DND-41 (cell line): ENCODE measurements around the gene MRPS23.

Experiments
- ATAC-seq: fragments of 200-7000 bp; cut with Tn5 transposase; 3 replicates; pipeline ENCODE4 v1.9.1; 2021; ENCODE audit warnings: low read depth; ENCODE audit not compliant: insufficient read depth
- DNase-seq: peaks from one replicate; pipeline ENCODE4 v3.0.0-alpha.2; 2020
- H2AFZ ChIP-seq: 2 replicates; pipeline ENCODE4 v1.6.0; 2012; ENCODE audit warnings: low read depth, low read length
- H3K27ac ChIP-seq: 2 replicates; pipeline ENCODE4 v1.5.1; 2012; ENCODE audit warnings: low read length, inconsistent platforms
- H3K27me3 ChIP-seq: fragments of 200-600 bp; sonication (generic); 2 replicates; pipeline ENCODE4 v1.6.0; 2012; ENCODE audit warnings: low read length, mild to moderate bottlenecking, inconsistent platforms; ENCODE audit not compliant: insufficient read depth, poor library complexity
- H3K36me3 ChIP-seq: 2 replicates; pipeline ENCODE4 v1.5.1; 2012; ENCODE audit warnings: low read length, inconsistent platforms; ENCODE audit not compliant: insufficient read depth
- H3K4me1 ChIP-seq: 2 replicates; pipeline ENCODE4 v1.5.1; 2012; ENCODE audit warnings: mild to moderate bottlenecking, low read length; ENCODE audit not compliant: insufficient read depth
- H3K4me2 ChIP-seq: 2 replicates; pipeline ENCODE4 v1.6.0; 2012; ENCODE audit warnings: mild to moderate bottlenecking, moderate library complexity, low read length, inconsistent platforms; ENCODE audit not compliant: insufficient read depth
- H3K4me3 ChIP-seq, 2 experiments: fragments of 200-600 bp in 1 of 2; shearing (Covaris generic) in 1 of 2; 2 replicates each; pipeline ENCODE4 v1.5.1; 2012 to 2016; ENCODE audit warnings: inconsistent platforms in 2 of 2, low read length in 2 of 2, mild to moderate bottlenecking in 2 of 2, low read depth in 1 of 2, moderate library complexity in 1 of 2
- H3K79me2 ChIP-seq: 2 replicates; pipeline ENCODE4 v1.6.0; 2012; ENCODE audit warnings: low read length, inconsistent platforms; ENCODE audit not compliant: insufficient read depth
- H3K9ac ChIP-seq: 2 replicates; pipeline ENCODE4 v1.6.0; 2012; ENCODE audit warnings: low read depth, mild to moderate bottlenecking, inconsistent platforms, low read length, moderate library complexity
- H3K9me3 ChIP-seq: 2 replicates; pipeline ENCODE4 v1.5.1; 2012; ENCODE audit warnings: low read length, moderate library complexity, mild to moderate bottlenecking, inconsistent platforms; ENCODE audit not compliant: insufficient read depth, severe bottlenecking
- H4K20me1 ChIP-seq: 2 replicates; pipeline ENCODE4 v1.6.0; 2012; ENCODE audit warnings: low read length; ENCODE audit not compliant: insufficient read depth
- EZH2 ChIP-seq: IDR thresholded peaks from 3 replicates; pipeline ENCODE4 v1.6.1; 2012; ENCODE audit warnings: borderline replicate concordance, low read depth, mild to moderate bottlenecking, moderate library complexity, low read length, inconsistent platforms; ENCODE audit not compliant: severe bottlenecking
- TF ChIP-seq, protein P1 (sequence below): IDR thresholded peaks from 2 replicates; pipeline ENCODE4 v1.5.1; 2012; ENCODE audit warnings: borderline replicate concordance, low read length, moderate library complexity, mild to moderate bottlenecking; ENCODE audit not compliant: poor library complexity, severe bottlenecking; ENCODE audit errors: extremely low read depth

Gene MRPS23

DNA sequence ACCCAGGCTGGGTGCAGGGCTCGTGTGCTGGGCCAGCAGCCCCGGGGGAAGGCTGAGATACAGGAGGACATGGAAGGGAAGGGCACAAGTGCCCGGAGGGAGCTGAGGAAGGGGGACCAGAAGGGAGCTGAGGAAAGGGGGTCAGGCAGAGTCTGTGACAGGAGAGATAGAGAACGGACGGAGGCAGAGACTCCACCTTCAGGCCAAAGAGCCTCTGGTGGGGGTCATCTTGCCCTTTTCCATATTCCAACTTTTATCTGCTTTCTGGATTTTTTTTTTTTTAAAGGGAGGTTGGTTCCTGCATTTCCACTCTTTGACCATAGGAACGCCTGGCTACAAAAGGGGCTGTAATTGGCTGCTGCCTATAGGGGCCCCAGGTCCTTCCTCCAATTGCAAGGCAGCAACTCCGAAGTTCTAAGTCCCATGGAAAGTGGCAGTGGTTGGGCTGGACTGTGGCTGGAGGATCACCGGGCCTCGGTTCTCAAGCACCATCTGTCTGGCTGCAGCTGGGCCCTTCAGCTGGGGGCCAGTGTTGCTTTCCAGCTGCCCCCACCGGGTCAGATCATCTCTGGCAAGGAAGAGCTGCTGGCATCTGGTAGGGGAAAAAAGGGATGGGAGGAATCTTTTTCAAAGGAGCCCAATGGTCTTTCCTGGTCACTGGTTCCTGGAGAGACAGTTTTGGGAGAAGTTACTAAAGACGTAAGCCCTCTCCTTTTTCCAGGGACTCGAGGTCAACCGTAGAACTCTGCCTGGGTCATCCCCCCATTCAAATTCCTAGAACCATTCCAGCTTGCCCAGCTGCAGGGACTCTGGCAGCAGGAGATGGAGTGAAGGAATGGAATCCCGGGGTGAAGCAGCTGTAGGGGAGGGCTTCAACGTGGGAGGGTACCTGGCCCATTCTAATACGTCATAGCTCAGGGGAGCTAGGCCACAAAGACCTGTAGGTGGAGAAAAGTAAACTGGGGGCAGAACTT, 13.1 kb upstream of the MRPS23 start:
- Histone ChIP-seq H3K36me3 (no peaks in the 10 kb centered on the region), H3K9ac (no peak overlapping the region), H3K27ac (no peak overlapping the region), H3K4me3 (no peak overlapping the region), H3K9me3 (no peaks in the 10 kb centered on the region), H4K20me1 (no peaks in the 10 kb centered on the region), H3K27me3 (no peaks in the 10 kb centered on the region), H3K79me2 (no peaks in the 10 kb centered on the region), H3K4me2 (no peak overlapping the region), H2AFZ (no peak overlapping the region), H3K4me1 (peaks cover 25% of the 10 kb centered on the region)
- DNase-seq: no peak
- TF ChIP-seq, protein P1, sequence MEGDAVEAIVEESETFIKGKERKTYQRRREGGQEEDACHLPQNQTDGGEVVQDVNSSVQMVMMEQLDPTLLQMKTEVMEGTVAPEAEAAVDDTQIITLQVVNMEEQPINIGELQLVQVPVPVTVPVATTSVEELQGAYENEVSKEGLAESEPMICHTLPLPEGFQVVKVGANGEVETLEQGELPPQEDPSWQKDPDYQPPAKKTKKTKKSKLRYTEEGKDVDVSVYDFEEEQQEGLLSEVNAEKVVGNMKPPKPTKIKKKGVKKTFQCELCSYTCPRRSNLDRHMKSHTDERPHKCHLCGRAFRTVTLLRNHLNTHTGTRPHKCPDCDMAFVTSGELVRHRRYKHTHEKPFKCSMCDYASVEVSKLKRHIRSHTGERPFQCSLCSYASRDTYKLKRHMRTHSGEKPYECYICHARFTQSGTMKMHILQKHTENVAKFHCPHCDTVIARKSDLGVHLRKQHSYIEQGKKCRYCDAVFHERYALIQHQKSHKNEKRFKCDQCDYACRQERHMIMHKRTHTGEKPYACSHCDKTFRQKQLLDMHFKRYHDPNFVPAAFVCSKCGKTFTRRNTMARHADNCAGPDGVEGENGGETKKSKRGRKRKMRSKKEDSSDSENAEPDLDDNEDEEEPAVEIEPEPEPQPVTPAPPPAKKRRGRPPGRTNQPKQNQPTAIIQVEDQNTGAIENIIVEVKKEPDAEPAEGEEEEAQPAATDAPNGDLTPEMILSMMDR: no peak
- TF ChIP-seq EZH2: no peak
- no peak for ATAC-seq

DNA sequence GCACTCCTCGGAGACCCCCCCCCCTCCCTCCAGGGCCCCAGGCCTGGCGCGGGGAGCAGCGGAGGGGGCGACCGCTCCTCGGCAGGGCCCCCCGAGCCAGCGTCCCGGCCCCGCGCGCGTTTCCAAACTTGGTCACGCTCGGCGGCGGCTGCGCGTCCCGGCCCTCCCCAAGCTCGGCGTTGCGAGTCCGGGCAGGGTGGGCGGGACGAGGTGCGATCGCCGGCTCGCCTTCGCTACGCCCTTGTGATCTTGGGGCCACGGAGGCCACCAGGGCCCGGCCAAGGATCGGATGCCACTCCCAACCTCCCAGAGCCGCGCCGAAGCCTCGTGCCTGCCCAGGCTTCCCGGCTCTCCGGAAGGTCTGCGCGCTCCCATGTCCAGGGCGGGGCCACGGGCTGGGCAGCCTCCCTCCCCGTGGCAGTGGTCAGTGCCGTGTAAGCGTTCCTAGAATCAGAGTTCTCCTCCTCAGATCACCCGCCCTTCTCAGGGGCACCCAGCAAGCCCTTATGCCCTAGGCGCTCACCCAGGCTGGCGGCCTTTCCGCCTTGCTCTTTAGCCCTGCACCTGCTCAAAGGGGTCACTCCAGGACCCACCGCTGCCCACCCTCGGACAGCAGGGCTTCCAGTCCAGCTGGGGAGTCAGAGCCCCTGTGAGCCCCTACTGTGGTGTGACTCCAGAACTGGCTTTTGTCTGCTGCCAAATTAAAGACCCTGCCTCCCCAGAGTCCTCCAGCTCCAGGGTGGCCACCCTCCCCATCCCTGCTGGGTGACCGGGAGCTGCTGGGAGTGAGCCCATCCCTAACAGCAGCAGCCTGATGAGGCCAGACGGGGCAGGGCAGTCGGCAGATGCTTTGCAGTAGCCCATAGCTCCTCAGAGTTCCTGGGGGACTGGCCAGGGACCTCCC, 12.2 kb upstream of the MRPS23 start:
- Histone ChIP-seq H2AFZ (no peak overlapping the region), H3K27ac (no peak overlapping the region), H3K4me3 (no peak overlapping the region), H3K9me3 (no peaks in the 10 kb centered on the region), H3K79me2 (no peaks in the 10 kb centered on the region), H4K20me1 (no peaks in the 10 kb centered on the region), H3K9ac (no peak overlapping the region), H3K4me2 (no peak overlapping the region), H3K27me3 (no peaks in the 10 kb centered on the region), H3K4me1 (peaks cover 15% of the 10 kb centered on the region), H3K36me3 (no peaks in the 10 kb centered on the region)
- DNase-seq (no peak), ATAC-seq (no peak)
- no peak for TF ChIP-seq EZH2
- TF ChIP-seq, protein P1: no peak

DNA sequence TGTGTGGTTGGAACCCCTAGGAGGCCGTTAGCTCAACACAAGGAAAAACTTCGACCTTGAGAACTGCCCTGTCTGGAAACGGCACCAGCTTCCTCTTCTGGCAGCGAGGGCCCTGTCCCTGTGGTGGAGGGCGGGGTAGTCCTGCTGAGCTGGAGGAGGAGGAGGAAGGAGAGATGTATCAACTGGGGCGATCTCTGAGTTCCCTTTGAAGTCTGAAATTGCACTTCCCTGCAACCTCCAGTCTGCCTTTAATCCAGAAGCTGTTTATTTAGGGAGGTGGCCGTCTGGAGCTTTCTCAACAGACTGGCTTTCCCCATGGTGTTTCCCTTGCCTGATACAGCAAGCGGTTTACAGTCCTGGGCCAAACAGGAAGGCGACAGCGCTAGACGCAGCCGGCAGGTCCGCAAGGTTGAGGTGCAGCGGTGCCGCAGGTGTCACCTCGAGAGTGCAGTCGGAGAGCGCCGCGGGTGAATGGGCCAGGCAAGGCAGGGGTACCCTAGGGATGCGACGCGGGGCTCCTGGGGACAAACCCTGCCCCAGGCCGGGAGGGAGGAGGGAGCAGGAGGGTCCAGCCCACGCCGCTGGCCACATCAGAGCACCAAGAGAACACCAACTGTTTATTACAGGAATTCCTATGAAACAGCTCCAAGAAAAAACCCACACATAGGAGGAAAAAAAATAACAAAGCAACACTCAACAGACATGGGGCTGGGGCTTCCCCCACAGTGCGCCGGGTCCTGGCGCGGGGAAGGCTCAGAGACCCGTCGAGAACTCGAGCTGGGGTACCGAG, 11.4 kb upstream of the MRPS23 start:
- no peak overlapping the region for H3K27ac ChIP-seq
- H3K36me3 ChIP-seq: no peaks in the 10 kb centered on the region
- no peaks in the 10 kb centered on the region for H3K9me3 ChIP-seq
- no peaks in the 10 kb centered on the region for H4K20me1 ChIP-seq
- DNase-seq (peak; percentile 62), ATAC-seq (peak; percentile 79)
- peaks cover 11% of the 10 kb centered on the region for H3K4me1 ChIP-seq
- H3K27me3 ChIP-seq: no peaks in the 10 kb centered on the region
- TF ChIP-seq, protein P1: no peak
- no peak overlapping the region for H3K9ac ChIP-seq
- H3K4me3 ChIP-seq: no peak overlapping the region
- peak overlapping the region; percentile 9; the same call in 1 of the 2 replicates for H3K4me2 ChIP-seq
- H3K79me2 ChIP-seq: no peaks in the 10 kb centered on the region
- peak overlapping the region; percentile 12; the same call in 1 of the 2 replicates for H2AFZ ChIP-seq
